CD4-positive, alpha-beta T cell treated with Interferon alpha-2 for 1 hour (primary cell): ENCODE measurements around the gene TTLL3.
"Not testable (repeated sequence)": the region's sequence is repeated elsewhere in the genome, so short reads cannot be mapped to it uniquely, and the experiment has no call there.

Experiments
- DNase-seq, 2 donors: peaks; one replicate each; pipeline ENCODE4 v3.0.0-alpha.2; 2020 to 2022

TTLL3 gene

DNA sequence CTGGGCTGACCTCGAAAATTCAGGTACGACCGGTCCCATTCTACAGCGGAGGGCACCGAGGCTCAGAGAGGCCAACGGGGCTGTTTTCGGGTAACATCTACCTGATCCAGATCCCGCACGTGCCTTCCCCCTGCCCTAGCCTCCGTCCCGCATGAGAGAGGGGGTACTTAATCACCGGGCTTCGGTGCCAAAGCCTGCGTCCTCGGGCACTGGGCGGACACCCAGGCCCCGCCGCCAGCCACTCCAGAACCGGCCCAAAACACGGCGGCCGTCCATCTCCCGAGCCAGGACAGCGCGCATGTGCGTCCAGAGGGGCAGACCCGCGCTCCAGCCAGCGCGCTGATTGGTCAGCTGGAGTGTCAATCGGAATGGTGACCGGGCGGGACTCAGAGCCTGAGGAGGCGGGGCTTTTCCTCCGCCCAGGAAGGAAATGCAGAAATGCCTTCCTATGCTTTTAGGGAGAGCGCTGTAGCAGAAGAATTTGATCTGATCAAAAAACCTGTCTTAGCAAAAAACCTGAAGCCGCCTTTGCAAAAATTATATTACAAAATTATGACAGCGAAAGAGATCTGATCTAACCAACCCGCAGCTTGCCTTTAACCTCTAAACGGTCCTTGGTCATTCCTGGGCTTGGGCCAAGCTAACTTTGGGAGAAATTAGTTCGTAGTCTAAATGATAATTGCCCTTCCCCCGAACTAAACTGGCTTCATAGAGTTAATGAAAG is 33.8 kb downstream of the TTLL3 start, which contains the start of gene RPUSD3:
RPUSD3 (minus strand) TSS at position 294 of the 724 bp plus-strand sequence; CDS start at position 276, 18 bp downstream.
- peak; percentile 93 to 96 for DNase-seq

DNA sequence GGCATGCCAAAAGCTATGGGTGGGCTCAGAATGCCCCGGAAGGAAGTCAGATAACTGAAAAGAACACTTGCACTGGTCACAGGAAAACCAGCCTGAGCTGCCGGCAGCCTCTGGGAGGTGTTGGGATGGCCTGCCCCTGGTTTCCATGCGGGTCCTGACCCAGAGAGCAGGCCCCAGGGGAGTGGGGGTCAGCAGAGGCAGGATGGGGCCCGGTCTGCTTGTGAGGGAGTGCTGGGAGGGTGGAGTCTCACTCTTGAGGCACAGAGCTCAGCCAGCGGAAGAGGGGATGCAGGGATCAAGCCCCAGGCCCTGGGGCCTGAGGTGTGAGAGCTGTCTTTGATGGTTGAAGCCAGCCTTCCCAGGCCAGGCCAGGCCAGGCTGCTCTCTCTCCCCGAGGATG is 36.2 kb downstream of the TTLL3 start:
- DNase-seq, result no peak

DNA sequence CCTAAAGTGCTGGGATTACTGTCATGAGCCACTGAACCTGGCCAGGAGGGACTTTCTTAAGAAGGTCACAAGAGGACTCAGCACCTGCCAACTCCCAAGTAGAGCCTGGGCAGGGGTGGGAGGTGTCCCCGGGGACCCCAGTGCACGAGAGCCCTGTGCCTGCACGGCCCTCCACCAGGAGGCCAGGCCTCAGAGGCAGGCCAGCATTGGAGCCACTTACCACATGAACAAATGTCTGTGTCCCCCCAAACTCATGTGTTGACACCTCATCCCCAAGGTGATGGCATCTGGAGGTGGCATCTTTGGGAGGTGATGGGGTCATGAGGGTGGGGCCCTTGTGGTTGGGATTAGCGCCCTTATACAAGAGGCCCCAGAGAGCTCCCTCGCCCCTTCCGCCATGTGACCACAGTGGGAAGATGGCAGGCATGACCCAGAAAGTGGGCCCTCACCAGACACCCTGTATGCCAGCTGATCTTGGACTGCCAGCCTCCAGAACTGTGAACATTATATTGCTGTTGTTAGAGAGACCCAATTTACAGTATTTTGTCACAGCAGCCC is 36.9 kb downstream of the TTLL3 start:
- DNase-seq, result no peak

DNA sequence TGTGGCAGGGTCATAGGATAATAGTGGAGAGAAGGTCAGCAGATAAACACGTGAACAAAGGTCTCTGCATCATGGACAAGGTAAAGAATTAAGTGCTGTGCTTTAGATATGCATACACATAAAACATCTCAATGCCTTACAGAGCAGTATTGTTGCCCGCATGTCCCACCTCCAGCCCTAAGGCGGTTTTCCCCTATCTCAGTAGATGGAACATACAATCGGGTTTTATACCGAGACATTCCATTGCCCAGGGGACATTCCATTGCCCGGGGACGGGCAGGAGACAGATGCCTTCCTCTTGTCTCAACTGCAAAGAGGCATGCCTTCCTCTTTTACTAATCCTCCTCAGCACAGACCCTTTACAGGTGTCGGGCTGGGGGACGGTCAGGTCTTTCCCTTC is 37.8 kb downstream of the TTLL3 start:
- DNase-seq, result not testable (repeated sequence)

DNA sequence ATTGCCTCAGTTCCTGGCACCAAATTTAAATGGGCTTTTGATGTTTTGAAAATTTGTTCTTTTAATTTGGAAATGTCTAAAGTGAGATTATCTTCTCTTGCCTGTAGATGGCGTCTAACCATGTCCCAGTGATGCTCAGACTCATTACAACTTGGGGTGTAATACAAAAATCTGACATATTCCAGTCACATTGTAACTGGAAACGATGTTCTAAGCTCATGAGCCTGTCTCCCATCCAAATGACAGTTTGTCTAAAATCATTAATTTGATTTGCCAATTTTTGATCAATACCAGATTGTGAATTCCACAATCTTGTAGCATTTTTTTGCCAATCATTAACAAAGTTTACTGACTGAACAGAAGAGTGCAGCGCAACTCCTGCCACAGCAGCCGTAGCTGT is 38.8 kb downstream of the TTLL3 start:
- DNase-seq, result peak in 1 of 2 donors; percentile 63

DNA sequence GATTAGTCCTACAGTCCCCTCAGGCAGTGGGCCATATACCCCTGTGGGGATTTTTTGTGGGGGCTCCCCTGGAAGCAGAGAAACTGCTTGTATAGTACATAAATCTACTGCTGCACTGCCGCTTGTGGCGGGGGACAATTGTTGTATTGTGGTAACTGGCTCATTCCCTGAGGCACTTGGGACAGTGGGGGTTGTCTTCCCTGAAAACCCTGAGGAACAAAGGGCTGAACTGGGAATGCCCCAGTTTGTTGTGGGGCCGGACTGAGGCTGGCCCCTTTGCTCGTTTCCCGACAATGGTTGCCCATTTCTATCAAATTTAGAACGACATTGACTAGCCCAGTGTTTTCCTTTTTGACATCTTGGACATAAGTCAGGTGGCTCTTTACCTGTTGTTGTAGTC is 41.3 kb downstream of the TTLL3 start:
- DNase-seq, result not testable (repeated sequence)

DNA sequence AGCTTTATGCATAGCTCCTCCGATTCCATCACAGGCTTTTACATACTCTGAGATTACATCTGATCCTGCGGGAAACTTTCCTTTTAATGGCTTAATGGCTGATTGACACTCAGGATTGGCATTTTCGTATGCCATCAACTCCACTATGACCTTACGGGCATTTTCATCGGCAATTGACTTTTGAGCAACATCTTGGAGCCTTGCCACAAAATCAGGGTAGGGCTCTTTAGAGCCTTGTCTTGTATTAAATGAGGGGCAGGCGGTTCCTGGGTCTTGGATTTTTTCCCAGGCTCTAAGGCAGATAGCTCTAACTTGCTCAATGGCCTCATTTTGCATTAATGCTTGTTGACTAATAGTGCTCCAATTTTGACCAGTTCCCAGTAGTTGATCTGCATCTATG is 41.9 kb downstream of the TTLL3 start:
- DNase-seq, result not testable (repeated sequence)

DNA sequence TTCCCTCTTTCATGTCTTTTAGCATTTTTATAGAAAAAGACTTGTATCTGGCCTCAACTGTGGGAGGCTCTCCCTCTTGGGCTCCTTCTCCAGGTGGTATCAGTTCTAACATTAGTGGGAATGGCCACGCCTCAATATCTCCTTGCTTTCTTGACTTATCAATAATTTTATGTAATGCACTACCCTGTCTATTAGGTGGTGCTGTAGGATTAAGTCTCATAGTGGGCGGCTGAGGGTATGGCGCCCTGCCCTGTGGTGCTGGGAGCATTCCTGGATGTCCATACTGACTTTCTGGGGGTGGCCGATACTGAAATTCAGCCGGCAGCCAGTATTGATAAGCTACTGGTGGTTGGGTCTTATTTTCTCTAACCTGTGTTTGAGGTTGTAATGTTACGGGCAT is 42.5 kb downstream of the TTLL3 start:
- DNase-seq, result no peak

DNA sequence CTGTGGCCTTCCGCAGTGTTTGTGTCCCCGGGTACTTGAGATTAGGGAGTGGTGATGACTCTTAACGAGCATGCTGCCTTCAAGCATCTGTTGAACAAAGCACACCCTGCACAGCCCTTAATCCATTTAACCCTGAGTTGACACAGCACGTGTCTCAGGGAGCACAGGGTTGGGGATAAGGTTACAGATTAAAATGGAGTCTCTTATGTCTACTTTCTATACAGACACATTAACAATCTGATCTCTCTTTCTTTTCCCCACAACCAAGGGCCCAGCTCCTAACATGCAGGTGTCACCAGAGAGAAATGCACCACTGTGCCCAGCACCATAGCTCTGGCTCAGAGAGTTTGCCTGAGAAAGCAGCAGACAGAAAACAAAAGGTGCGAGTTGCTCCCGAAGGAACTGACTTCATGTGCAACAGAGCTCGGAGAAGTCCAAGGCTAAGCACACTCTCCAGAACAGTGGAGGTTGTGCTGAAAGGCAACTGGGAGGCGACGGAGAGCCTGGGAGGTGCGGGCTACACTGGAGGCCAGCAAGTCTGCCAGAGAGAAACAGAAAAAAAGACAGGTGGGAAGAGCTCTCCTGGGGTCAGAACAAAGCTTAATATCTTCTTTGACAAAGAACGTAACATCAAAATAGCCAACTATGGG is 44.4 kb downstream of the TTLL3 start:
- not testable (repeated sequence) for DNase-seq

DNA sequence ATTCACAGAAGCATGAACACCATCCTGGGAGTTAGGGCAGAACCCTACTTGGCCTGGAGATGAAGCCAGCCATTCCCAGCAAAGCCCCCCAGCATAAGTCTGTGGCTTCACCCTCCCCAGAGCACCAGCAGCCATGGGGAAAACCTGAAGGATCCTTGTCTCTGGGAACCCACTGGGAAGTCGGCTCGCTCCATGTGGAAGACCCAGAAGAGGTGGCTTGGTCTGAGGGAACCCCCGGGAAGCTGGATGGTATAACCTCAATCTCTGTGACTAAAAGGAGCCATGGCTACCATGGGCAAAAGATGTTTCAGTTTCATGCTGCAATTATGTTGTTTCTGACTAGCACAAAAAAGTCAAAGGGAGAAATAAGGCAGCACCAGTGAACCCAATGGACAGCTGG is 45.5 kb downstream of the TTLL3 start:
- DNase-seq, result no peak

DNA sequence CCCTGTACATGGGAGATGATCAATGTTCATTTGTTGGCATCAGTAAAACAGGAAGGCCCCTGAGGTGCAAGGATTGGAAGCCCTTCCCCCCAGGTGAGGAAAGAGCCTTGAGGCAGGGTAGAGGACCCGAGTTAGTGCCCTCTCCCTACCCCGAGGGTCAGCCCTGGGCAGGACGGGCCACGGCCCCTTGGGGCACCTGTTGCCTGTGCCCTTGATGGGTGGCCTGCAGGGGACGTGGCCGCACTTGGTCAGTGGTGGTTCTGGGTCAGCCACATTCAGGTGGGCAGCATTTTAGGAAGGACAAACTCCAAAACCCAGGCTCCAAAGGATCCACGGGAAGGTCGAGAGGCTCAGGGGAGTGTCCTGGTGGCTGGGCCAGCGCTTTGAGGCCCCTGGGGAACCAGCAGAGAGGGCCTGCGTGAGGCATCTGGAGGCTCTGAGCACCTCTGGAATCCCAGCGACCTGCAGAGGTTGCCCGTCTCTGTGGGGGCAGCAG is 49.5 kb downstream of the TTLL3 start:
- DNase-seq, result no peak

DNA sequence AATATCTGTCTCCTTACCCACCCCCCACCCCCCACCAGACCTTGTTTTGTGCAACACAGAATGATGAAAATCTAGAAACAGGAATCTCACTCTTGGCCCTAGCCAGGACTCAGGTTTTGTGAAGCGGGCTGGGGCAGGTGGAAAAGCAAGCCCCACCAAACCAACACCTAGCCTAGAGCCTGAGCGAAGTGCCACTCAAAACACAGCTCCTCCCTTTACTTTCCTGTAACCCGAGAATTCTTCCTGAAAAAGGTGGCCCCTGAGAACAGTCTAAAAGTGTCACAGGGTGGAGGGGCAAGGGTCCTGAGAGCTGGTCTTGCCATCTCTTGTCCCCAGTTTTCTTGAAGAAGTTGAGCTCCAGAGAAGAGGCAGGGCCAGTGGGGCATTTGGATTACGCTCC is 51.1 kb downstream of the TTLL3 start:
- DNase-seq, result no peak

DNA sequence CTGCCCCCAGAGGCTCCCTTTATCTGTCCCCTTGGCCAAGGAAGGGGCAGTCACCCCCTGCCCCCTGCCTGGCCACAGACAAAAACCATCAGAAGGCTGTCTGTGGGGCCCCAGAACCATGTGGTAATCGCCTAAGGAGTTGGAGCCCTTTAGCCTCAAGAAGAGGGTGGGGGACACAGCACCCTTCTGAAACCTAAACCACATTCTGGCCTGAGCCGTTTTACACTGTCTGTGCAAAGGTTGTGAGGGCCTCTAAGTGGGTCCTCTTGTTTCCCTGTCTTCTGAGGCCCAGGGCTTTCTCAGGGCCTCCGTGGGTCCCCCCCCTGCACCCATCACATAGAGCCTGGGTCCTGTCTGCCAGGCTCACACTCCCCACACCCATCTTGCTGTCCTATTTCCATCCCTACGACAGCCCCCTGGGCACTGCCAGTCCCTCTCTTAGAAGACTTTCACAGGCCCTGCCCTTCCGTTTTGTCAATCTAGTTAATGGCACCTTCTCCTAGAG is 51.6 kb downstream of the TTLL3 start:
- no peak for DNase-seq

DNA sequence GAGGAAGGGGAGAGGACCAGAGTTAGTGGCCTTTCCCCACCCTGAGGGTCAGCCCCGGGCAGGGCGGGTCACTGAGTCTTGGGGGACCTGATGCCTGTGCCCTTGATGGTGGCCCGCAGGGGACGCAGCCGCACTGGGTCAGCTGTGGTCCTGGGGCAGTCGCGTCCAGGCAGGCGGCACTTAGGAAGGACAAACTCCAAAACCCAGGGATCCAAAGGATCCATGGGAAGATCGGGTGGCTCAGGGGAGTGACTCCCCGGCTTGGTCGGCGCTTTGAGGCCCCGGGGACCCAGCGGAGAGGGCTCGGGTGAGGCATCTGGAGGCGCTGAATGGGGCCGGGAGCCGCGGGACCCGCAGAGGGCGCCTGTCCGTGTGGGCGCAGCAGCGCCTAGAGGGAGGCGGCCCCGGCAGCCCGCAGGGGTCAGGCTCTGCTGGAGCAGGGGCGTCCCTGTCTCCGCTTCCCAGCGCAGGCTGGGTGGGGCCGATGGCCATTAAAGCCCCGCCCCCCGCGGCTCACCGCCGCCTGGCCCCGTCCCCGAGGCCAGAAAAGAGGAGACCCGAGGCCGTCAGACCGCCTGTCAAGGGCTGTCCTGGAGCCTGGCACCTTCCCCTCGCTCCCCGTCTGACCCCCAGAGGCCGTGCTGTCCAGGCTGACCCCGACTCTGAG is 52.5 kb downstream of the TTLL3 start:
- DNase-seq, result peak; percentile 9 to 36

DNA sequence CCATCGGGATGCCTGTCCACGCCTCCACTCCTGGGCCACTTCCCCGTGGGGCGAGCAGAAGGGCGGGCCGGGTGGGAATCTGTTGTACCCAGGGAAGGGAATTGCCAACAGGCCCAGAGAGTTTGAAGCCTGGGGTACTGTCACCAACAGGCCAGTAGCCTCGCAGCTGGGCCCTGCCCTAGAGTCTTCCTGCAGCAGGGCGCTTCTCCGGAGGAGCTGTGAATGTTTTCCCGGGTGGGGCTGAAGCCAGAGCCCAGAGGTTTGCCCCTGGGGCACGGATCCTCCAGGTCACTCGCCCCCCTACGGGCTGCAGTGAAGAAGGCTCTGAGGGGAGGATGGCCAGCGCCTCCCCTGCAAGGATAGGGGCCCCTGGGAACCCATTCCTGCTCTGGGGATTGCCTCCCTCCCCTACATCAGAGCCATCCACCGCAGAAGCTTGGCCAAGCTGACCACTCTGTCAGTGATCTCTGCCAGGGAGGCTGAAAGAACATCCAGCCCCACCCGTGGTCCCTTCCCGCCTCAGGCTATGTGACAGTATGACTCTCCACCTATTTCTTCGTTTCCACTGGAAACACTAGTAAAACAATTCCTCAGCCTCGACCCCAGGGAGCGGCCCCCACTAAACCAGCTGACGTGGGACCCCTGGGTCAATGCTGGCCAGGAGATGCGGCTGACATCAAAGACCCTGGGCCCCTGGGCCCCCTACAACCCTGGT is 53.2 kb downstream of the TTLL3 start:
- no peak for DNase-seq

DNA sequence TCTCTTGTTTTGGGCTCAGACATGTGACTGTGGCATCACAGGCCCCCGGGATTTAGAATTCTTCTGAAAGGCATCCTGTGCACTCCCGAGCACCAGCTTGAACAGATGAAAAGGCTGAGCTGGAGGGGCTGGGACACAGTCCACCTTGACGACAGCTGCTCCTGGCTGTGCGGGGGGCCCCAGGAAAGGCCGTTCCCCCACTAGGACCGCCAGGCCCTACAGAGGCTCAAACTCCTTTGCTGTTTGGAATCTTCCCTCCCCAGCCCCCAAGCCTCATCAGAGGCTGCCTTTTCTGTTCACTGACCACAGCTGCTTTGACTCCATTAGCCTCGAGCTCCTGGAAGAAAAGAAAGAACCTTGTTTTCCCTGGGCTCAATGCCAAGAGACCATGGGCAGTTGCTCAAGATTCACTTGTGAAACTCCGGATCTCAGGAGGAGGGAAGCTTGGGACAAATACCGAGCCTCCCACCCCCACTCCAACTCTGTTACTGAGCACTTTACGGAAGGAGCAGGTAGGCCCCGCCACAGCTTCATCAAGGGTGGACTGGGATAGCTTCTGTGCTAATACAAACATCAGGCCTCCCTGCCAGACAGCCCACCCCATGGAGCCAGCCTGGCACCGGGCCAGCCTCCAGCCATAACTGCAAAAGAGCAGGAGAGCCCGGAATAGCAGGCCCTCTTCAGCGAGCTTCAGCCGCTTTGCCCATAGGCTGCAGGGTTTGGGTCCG is 54.3 kb downstream of the TTLL3 start:
- no peak for DNase-seq

DNA sequence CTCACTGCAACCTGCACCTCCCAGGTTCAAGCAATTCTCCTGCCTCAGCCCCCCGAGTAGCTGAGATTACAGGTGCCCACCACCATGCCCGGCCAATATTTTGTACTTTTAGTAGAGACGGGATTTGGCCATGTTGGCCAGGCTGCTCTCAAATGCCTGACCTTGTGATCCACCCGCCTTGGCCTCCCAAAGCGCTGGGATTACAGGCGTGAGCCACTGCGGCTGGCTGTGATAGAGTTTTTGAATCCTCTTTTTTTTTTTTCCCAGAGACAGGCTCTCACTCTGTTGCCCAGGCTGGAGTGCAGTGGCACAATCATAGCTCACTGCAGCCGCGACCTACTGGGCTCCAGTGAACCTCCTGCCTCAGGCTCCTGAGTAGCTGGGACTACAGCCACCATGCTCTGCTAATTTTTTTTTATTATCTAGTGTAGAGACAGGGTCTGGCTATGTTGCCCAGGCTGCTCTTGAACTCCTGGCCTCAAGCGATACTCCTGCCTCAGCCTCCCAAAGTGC is 55.1 kb downstream of the TTLL3 start:
- DNase-seq, result not testable (repeated sequence)

DNA sequence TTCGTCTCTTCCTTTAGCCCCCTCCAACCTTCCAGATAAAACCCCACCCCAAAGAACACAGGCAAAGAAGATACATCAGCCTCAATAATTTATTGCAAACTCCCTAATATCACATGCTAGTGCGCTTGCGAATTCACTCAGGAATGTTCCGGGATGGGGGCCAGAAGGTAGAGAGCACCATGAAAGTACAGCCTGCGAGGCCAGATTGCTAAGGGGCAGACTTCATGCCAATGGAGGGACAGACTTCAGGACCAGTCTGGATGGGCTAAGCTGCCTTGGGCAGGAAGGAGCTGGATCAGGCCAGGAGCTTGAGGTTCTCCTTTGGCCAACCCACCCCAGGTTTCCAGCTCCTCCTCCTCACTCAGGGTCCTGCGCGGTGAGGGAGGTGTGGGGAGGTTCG is 56.6 kb downstream of the TTLL3 start:
- DNase-seq, result no peak

DNA sequence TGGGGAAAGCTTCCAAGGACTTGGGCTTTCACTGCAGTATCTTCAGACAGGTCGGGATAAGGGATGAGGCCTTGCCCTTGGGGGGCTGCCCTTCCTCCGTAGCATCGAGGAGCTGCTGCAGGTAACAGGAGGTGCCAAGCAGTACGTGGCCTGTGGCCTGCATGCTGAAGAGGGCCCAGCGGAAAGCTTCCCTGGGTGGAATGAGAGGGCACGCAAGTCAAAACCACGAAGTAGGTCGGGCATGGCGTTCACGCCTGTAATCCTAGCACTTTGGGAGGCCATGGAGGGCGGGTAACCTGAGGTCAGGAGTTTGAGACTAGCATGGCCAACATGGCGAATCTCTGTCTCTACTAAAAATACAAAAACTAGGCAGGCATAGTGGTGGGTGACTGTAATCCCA is 57.0 kb downstream of the TTLL3 start:
- DNase-seq, result no peak

DNA sequence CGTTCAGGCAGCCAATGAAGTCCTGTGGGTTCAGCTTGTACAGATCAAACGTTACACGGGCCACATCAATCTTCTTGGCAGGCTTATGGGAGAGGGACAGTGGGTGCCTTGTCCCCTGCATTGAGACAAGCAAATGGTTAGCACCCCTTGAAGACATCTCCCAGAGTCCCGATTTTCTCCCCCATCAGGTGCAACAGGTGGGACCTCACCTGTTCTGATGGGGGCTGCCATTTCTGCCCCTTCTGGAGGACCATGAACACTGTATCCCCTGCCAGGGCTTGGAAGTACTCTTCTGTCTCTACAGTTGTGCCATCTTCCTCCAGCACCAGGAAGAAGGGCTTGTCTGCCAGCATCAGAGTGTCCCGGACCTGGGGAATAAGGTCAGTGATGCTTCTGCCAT is 59.9 kb downstream of the TTLL3 start:
- no peak for DNase-seq

DNA sequence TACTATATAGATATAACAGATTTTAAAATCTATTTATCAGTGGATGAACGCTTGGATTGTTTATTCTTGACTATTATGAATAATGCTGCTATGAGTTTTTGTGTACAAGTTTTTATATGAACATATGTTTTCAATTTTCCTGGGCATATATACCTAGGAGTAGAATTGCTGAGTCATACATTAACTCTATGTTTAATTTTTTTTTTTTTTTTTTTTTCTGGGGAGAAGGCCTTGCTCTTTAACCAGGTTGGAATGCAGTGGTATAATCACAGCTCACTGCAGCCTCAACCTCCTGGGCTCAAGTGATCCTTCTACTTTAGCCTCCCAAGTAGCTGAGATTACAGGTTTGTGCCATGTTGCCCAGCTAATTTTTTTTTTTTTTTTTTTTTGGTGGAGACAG is 60.9 kb downstream of the TTLL3 start:
- no peak for DNase-seq

DNA sequence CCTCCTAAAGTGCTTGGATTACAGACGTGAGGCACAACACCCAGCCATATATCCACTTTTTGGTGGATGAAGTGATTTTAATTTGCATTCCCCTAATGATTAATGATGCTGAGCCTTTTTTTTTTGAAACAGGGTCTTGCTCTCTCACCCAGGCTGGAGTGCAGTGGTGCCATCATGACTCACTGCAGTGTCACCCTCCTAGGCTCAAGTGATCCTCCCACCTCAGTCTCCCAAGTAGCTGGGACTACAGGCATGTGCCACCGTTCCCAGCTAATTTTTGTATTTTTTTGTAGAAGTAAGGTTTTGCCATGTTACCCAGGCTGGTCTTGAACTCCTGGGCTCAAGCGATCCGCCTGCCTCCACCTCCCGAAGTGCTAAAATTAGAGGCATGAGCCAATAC is 62.0 kb downstream of the TTLL3 start:
- DNase-seq, result not testable (repeated sequence)
